Endothelial cell of umbilical vein (primary cell): ENCODE results near the gene CNKSR2. TPM values are rescaled to one million over a fixed set of nuclear protein-coding genes. Genes with fewer than 3 reads are reported as not detected.

Experiments
- BruUV-seq: library from RNA; stranded (reverse); fragments of 400-500 nt; replicated peaks from 2 replicates; lab custom pipeline; 2021; lab: Mats Ljungman, UMichigan
- CTCF ChIA-PET: fragments of 300-600, 350-600 bp; sonication (Branson Sonifier 250); formaldehyde crosslinking; loops from one replicate; lab custom pipeline; 2021; ENCODE audit warnings: antibody characterized with exemption, inconsistent platforms; lab: Charles Lee
- POLR2A ChIA-PET: fragments of 300-600, 350-600 bp; sonication (Branson Sonifier 250); formaldehyde crosslinking; loops from one replicate; lab custom pipeline; 2021; ENCODE audit warnings: antibody characterized with exemption, inconsistent platforms; lab: Charles Lee
- DNase-seq: peaks from one replicate; pipeline ENCODE4 v3.0.0-alpha.2; 2011; ENCODE audit warnings: low read depth, low spot score
- FAIRE-seq: peaks from 2 replicates; lab custom pipeline; 2011; peaks lifted over from hg19 to GRCh38; lab: Jason Lieb, UNC
- H2AFZ ChIP-seq: 2 replicates; pipeline ENCODE4 v1.6.0; 2012; ENCODE audit warnings: low read depth, low read length, control low read depth, inconsistent platforms
- H3K27ac ChIP-seq: 2 replicates; pipeline ENCODE4 v1.5.1; 2011; ENCODE audit warnings: low read depth, mild to moderate bottlenecking, control low read depth, low read length, moderate library complexity; ENCODE audit not compliant: insufficient read depth
- H3K27me3 ChIP-seq, 2 experiments: 2 replicates each; pipeline versions ENCODE4 v1.6.0 to v1.6.1; 2011; ENCODE audit warnings: low read length in 2 of 2, mixed read lengths in 1 of 2; ENCODE audit not compliant: control insufficient read depth in 2 of 2, insufficient read depth in 2 of 2
- H3K36me3 ChIP-seq, 2 experiments: 2 replicates in 1 of 2; 3 replicates in 1 of 2; pipeline ENCODE4 v1.5.1; 2011; ENCODE audit warnings: low read length in 2 of 2, mild to moderate bottlenecking in 1 of 2, moderate library complexity in 1 of 2; ENCODE audit not compliant: control insufficient read depth in 2 of 2, insufficient read depth in 2 of 2; ENCODE audit errors: extremely low read depth in 1 of 2
- H3K4me1 ChIP-seq: 3 replicates; pipeline ENCODE4 v1.5.1; 2011; ENCODE audit warnings: mild to moderate bottlenecking, low read length; ENCODE audit not compliant: control insufficient read depth, insufficient read depth; ENCODE audit errors: extremely low read depth
- H3K4me2 ChIP-seq: 2 replicates; pipeline ENCODE4 v1.6.1; 2011; ENCODE audit warnings: low read length, control low read depth, mixed read lengths; ENCODE audit not compliant: insufficient read depth
- H3K4me3 ChIP-seq, 3 experiments: fragments of 200-600 bp in 1 of 3; sonication (generic), shearing (Covaris generic) in 1 of 3; replicated peaks in 1 of 3; 2 replicates each; pipeline ENCODE4 v1.5.1; 2011 to 2016; ENCODE audit warnings: control low read depth in 3 of 3, low read length in 3 of 3, mild to moderate bottlenecking in 2 of 3, inconsistent platforms in 1 of 3, low read depth in 1 of 3, moderate library complexity in 1 of 3; ENCODE audit not compliant: insufficient read depth in 1 of 3
- H3K79me2 ChIP-seq: 2 replicates; pipeline ENCODE4 v1.6.0; 2012; ENCODE audit warnings: low read length, inconsistent platforms; ENCODE audit not compliant: control insufficient read depth, insufficient read depth
- H3K9ac ChIP-seq: replicated peaks from 2 replicates; pipeline ENCODE3; 2011; ENCODE audit warnings: low read length, control low read depth; ENCODE audit not compliant: insufficient read depth; ENCODE audit errors: extremely low read depth
- H3K9me1 ChIP-seq: replicated peaks from 3 replicates; pipeline ENCODE4 v1.6.0; 2011; ENCODE audit warnings: mild to moderate bottlenecking, low read length; ENCODE audit not compliant: control insufficient read depth, insufficient read depth; ENCODE audit errors: extremely low read depth
- H3K9me3 ChIP-seq: replicated peaks from 2 replicates; pipeline ENCODE4 v1.5.1; 2012; ENCODE audit warnings: low read length, inconsistent platforms; ENCODE audit not compliant: control insufficient read depth, insufficient read depth
- H4K20me1 ChIP-seq: replicated peaks from 2 replicates; pipeline ENCODE3; 2011; ENCODE audit warnings: mild to moderate bottlenecking, low read length; ENCODE audit not compliant: control insufficient read depth, insufficient read depth; ENCODE audit errors: extremely low read depth
- EZH2 ChIP-seq: IDR thresholded peaks from 2 replicates; pipeline ENCODE4 v1.6.1; 2012; ENCODE audit warnings: borderline replicate concordance, low read depth, mild to moderate bottlenecking, moderate library complexity, low read length, inconsistent platforms; ENCODE audit not compliant: severe bottlenecking
- FOS ChIP-seq: IDR thresholded peaks from 2 replicates; pipeline ENCODE4 v1.6.1; 2011; ENCODE audit warnings: mild to moderate bottlenecking, low read length, moderate library complexity, borderline replicate concordance; ENCODE audit not compliant: insufficient read depth
- GATA2 ChIP-seq: IDR thresholded peaks from 2 replicates; pipeline ENCODE4 v1.7.0; 2011; ENCODE audit warnings: low read depth, mild to moderate bottlenecking, moderate library complexity, mixed read lengths, low read length; ENCODE audit not compliant: insufficient read length, insufficient read depth
- JUN ChIP-seq: IDR thresholded peaks from 2 replicates; pipeline ENCODE4 v1.6.1; 2011; ENCODE audit warnings: borderline replicate concordance, low read depth; ENCODE audit not compliant: insufficient read length, insufficient read depth
- MAX ChIP-seq: IDR thresholded peaks from 2 replicates; pipeline ENCODE4 v1.6.1; 2011; ENCODE audit not compliant: insufficient read depth, insufficient read length
- MYC ChIP-seq: IDR thresholded peaks from one replicate; pipeline ENCODE4 v1.6.1; 2011; ENCODE audit warnings: mild to moderate bottlenecking, low read depth, low read length
- POLR2A ChIP-seq: IDR thresholded peaks from 2 replicates; pipeline ENCODE4 v1.6.1; 2012; ENCODE audit warnings: low read depth, mild to moderate bottlenecking, control low read depth, low read length
- POLR2AphosphoS5 ChIP-seq: IDR thresholded peaks from 2 replicates; pipeline ENCODE4 v1.6.1; 2012; ENCODE audit warnings: low read depth, mild to moderate bottlenecking, control low read depth, low read length, moderate library complexity; ENCODE audit not compliant: insufficient read depth
- dilution Hi-C: fragments of 300-500 bp; cut with MboI; formaldehyde crosslinking; loops from one replicate; pipeline ENCODE4 v1.15.0; 2019; ENCODE audit warnings: low sequenced_read_pairs; ENCODE audit not compliant: extremely low pct_ligation_motif_present
- intact Hi-C: fragments of 100-400 bp; cut with micrococcal nuclease; formaldehyde crosslinking; loops from one replicate; pipeline ENCODE4 v1.10.0; 2022
- polyA plus RNA-seq, 4 experiments: library from polyadenylated mRNA; depleted of rRNA in 3 of 4; stranded (reverse) in 3 of 4; unstranded in 1 of 4; fragments of >200 nt; gene quantifications; 2 replicates each; pipeline versions ENCODE4 v1.2.1 to v1.2.3, GENCODE V29; 2011 to 2012; ENCODE audit warnings: missing spikeins in 1 of 4
- total RNA-seq: library from RNA; stranded (reverse); gene quantifications from 2 replicates; pipeline ENCODE4 v1.2.3, GENCODE V29; 2021
- TF ChIP-seq, protein P1 (sequence below), 2 donors: IDR thresholded peaks; 1 replicate in 1 of 2; 2 replicates in 1 of 2; pipeline ENCODE4 v1.5.1; 2011; ENCODE audit warnings: low read length in 2 of 2, mild to moderate bottlenecking in 2 of 2, moderate library complexity in 2 of 2, control low read depth in 1 of 2, inconsistent platforms in 1 of 2, low read depth in 1 of 2; ENCODE audit not compliant: insufficient read depth in 1 of 2; ENCODE audit errors: extremely low read depth in 1 of 2

The CNKSR2 gene
- total and polyA plus RNA-seq, 2 donors (not counting 3 experiments of a cell fraction or from before 2014, with no cell fraction given): 0.13 TPM; not detected in 1

DNA sequence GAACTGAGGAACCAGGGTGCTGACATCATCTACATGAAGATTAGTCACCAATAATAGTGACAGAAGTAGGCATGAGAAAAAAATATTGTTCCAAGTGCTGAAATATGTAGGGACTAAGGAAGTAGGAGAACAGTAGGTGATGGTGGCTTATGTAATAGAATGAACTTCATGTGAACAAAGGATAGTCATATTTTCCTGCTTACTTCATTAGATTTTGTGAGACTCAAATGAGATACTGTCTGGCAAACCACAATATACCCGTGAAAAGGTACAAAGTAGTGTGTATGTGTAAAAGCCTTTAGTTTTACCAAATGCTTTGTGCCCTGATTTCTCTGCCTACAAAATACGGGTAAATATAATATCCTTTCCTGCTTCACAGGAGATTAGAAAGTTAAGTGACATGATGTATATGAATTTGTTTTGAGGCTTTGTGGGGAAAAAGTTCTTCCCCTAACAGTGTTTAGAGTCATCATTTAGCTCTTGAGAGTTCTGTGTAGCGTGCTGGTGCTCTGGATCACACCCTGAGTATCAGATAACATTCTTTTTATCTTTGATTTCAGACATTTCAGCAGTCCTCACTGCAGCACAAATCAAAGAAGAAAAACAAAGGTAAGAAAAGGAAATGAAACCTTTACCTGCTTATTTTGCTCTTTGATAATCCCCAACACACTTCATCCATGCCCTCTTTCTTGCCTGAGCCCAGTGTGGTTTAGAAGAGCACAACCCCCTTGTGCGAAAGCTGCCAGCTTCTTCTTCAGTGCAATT is 216.0 kb downstream of the CNKSR2 start:
- CTCF ChIA-PET: no interaction called here
- Histone ChIP-seq H3K4me1 (no peaks in the 10 kb centered on the region), H3K27me3 (no peaks in the 10 kb centered on the region), H3K9me1 (no peaks in the 10 kb centered on the region), H3K4me2 (no peak overlapping the region), H3K4me3 (no peak overlapping the region), H3K79me2 (no peaks in the 10 kb centered on the region), H3K9ac (no peak overlapping the region), H3K9me3 (no peaks in the 10 kb centered on the region), H3K36me3 (no peaks in the 10 kb centered on the region), H2AFZ (no peak overlapping the region), H4K20me1 (no peaks in the 10 kb centered on the region), H3K27ac (no peak overlapping the region)
- no peak for FAIRE-seq
- intact Hi-C loops: no loop called here
- BruUV-seq: no TSS peak
- TF ChIP-seq POLR2AphosphoS5: no peak
- TF ChIP-seq, protein P1, sequence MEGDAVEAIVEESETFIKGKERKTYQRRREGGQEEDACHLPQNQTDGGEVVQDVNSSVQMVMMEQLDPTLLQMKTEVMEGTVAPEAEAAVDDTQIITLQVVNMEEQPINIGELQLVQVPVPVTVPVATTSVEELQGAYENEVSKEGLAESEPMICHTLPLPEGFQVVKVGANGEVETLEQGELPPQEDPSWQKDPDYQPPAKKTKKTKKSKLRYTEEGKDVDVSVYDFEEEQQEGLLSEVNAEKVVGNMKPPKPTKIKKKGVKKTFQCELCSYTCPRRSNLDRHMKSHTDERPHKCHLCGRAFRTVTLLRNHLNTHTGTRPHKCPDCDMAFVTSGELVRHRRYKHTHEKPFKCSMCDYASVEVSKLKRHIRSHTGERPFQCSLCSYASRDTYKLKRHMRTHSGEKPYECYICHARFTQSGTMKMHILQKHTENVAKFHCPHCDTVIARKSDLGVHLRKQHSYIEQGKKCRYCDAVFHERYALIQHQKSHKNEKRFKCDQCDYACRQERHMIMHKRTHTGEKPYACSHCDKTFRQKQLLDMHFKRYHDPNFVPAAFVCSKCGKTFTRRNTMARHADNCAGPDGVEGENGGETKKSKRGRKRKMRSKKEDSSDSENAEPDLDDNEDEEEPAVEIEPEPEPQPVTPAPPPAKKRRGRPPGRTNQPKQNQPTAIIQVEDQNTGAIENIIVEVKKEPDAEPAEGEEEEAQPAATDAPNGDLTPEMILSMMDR (IDR thresholded peaks at IDR 0.05; ENCODE audit: extremely low read depth in 1 of 2, insufficient read depth in 1 of 2, low read depth in 1 of 2, low read length in 2 of 2): no peak
- TF ChIP-seq FOS: no peak
- TF ChIP-seq MYC: no peak
- no peak for TF ChIP-seq EZH2
- no peak for TF ChIP-seq GATA2
- TF ChIP-seq MAX: no peak
- no peak for TF ChIP-seq POLR2A
- TF ChIP-seq JUN: no peak
- DNase-seq: no peak
- dilution Hi-C loops: no loop called here
- POLR2A ChIA-PET: no interaction called here
